HS-27A (cell line): ENCODE measurements around the gene CNP.
"Not testable (repeated sequence)": the region's sequence is repeated elsewhere in the genome, so short reads cannot be mapped to it uniquely, and the experiment has no call there.

Experiments used
- DNase-seq: peaks from one replicate; pipeline ENCODE4 v3.0.0-alpha.2; 2012; ENCODE audit warnings: low read depth, missing footprints

The CNP gene

DNA sequence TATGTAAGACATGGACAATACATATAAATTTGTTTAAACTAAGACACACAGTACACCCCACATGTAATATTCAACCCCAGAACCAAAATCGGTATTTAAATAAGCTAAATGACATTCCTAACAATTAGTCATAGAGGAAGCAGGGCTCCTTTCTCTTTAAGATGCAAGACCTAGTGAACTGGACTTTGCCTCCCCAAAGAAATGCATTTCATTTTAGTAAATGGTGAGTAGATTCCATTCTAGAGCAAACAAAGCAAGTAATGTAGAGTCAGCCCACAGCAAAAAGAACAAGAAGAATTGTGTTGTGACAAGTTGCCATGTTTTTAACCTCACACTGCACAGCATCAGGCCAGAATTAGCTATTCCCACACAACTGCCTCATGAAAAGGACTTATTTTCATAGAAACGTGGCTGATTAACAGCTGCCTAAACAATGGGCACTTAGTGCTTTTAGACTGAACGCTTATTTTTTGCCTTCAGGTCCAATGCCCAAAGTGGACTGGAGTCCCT lies 36.3 kb downstream of the CNP start:
- no peak for DNase-seq

DNA sequence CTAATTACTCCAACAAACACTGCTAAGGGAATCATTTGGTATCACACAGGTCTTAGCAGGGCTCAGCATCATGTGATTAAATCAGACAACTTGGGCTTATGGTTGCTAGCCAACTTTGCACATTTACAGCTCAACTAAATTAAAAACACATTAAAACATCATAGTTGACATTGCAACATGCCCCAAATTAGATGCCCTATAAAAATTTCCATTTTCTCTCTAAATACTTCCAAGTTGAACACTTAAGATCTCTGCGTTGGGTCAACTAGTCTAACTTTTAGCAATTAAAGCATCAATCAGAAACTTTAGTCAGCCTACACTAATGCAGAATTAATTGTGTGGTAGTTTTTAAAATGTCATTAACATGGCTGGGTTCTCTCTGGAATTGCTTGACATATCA lies 38.6 kb downstream of the CNP start:
- DNase-seq, result no peak

DNA sequence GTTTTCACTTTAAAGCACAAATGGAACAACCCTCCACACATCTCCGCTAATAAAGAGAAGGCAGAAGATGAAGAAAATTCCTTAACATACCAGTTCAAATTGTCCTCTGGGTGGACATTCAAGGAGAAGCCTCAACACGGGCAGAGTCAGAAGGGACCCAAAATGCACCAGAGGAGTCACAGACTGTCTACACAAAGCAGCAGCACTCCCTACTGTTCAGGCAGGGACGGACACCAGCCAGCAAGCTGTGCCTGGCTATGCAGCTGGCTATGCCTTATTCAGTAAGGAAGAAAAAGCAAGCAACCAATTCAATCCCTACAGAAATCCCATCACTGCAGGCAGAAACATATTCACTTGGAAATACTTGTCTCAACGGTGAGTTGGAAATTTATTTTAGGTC lies 42.6 kb downstream of the CNP start:
- no peak for DNase-seq

- DNase-seq, result not testable (repeated sequence)
Measured at GRCh38 chr17:42010266-42010680, 43.7 kb downstream of the CNP start.

DNA sequence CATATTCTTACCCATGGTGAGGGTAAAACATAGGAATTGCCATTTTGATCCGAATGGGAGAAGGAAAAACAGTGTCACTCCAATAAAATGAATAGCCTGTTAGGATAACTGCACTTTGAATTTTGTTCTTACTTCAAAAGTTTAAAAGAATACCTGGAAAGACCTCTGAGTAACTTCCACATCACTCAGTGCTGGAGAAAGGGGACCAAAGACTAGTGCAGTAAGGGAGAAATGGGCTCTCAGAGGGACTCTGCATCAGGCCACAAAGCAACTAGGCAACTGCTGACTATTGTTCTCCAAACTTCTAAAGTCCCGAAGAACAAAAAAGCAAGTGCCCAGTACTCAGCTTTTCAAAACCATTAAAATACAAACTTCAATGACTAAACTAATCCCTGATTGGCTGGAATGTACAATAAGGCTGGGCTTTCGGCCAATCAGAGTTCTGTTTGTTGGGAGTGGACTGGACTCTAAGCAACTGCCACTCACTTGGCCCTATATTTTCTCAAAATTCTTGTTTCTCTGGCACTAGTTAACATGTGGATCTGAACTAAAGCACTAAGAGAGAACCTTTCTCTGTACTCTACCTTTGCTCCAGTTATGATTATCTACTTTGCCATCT lies 44.4 kb downstream of the CNP start:
- no peak for DNase-seq

DNA sequence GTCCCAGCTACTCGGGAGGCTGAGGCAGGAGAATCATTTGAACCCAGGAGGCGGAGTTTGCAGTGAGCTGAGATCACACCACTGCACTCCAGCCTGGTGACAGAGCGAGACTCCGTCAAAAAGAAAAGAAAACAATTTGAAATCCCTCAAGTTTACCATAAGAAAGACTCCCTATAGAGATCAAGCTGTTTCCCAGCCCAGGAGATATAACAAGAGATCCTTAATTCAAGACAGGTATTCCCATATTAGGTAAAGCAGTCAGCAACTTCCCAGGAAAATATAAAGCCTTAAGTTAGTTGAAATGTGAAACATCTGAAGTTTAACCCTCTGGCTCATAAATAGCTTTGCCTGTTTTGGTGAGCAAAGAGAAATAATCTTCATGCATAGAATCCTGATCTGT lies 45.8 kb downstream of the CNP start:
- not testable (repeated sequence) for DNase-seq

DNA sequence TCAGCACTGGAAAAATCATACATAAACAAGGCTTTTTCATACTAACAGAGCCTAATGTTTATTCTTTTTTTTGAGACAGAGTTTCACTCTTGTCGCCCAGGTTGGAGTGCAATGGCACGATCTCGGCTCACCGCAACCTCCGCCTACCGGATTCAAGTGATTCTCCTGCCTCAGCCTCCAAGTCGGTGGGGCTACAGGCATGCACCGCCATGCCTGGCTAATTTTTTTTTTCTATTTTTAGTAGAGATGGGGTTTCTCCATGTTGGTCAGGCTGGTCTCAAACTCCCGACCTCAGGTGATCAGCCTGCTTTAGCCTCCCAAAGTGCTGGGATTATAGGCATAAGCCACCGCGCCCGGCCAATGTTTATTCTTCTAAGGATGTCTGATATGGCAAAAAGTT lies 47.1 kb downstream of the CNP start:
- DNase-seq, result not testable (repeated sequence)

- DNase-seq, result no peak
Measured at GRCh38 chr17:42016411-42016831, 49.8 kb downstream of the CNP start.

DNA sequence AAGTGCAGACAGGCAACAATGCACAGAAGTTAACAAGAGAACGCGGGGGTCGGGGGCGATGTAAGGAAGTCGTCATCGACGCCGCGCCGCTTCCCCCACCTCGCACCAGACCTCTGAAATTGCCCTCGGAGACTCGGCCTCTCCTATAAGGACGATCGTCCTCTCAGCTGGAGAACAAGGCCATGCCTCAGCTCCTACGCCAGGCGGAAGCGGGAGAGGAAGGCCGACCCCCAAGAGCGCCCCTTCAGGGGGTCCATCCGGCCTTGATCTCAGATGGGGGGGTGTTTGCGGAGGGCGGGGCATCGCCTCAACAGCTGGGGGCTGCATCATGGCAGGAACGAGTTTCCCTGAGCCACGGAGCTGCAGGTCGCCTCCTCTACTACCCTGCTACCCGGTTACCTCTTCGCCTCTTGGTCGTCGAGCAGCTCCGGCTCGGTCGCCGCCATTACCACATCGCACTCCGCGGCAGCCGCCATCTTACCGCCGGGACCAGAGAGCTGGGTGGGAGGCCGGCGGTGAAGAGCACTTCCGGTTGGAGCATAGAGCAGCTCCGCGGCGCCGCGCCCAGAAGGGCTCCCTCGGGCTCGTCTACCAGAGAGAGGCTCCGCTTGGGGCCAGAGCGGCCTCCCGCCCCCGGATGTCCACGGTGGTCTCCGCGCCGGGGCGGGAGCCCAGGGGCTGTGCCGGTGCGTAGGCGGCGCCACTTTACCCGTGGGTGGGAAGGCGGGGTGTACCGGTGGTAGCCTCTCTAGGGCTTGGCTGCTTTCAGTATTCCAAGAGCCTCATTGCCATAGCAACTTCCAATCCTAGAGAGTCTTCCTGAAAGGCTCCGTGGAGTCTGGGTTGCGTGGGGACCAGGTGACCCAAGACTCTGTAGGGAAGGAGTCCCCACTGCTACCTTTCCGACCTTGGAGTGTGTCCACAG lies 50.6 kb downstream of the CNP start, which contains the start of gene DNAJC7:
Gene DNAJC7, minus strand, starts transcription at position 499 of the 925 bp plus-strand sequence. Its CDS starts 23 bp downstream, at position 476.
- peak; percentile 40 for DNase-seq

GRCh38 chr17:42017866-42018200 lies 51.2 kb downstream of the CNP start:
- no peak for DNase-seq

- no peak for DNase-seq
Measured at GRCh38 chr17:42018339-42018738, 51.7 kb downstream of the CNP start.

GRCh38 chr17:42018988-42019387 lies 52.4 kb downstream of the CNP start:
- DNase-seq, result no peak

GRCh38 chr17:42019509-42020404 lies 53.2 kb downstream of the CNP start, which contains the start of gene NKIRAS2:
Gene NKIRAS2 (plus strand): TSS chr17:42020090. CDS start chr17:42021578, 1,488 bp downstream.
- DNase-seq, result peak; percentile 46

DNA sequence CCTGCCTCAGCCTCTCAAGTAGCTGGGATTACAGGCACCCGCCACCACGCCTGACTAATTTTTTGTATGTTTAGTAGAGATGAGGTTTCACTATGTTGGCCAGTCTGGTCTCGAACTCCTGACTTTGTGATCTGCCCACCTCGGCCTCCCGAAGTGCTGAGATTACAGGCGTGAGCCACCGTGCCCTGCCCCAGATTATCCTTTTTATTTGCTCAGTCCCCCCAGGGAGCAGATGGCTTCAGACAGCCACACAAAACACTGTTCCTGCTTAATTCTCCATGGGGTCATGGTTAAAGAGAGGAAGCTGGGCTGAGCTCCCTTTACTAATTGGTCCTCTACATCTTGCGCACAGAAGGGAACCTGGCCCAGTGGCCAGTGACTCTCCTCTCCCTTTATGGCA lies 54.2 kb downstream of the CNP start:
- not testable (repeated sequence) for DNase-seq

DNA sequence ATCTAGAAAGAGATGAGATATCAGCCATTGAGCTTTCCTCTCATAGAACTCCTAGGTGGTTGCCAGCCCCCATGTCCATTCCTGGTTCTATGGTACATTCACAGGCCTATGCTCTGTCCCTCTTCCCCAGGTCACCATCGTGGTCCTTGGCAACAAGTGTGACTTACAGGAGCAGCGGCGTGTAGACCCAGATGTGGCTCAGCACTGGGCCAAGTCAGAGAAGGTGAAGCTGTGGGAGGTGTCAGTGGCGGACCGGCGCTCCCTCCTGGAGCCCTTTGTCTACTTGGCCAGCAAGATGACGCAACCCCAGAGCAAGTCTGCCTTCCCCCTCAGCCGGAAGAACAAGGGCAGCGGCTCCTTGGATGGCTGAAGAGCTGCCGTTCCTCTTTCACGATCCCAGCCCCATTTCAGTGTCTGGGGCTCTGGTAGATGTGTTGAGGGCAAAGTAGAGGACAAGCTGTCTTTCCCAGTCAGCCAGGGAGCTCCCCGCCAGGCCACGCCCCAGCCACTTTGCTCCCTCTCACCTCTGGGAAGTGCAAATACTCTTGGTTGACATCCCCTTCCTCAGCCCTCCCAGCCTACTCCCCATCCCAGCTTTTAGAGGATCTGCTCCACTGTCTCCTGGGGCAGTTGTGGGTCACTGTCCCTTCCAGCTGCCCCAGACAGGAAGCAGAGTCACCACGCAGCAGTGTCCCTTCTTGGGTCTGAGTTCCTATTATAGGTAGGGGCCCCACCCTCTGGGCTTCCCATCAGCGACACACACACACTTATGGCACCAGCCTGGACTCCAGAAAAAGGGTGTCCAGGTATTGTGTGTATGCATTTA lies 57.1 kb downstream of the CNP start:
- DNase-seq, result no peak

GRCh38 chr17:42025191-42025579 lies 58.6 kb downstream of the CNP start:
- DNase-seq, result no peak

DNA sequence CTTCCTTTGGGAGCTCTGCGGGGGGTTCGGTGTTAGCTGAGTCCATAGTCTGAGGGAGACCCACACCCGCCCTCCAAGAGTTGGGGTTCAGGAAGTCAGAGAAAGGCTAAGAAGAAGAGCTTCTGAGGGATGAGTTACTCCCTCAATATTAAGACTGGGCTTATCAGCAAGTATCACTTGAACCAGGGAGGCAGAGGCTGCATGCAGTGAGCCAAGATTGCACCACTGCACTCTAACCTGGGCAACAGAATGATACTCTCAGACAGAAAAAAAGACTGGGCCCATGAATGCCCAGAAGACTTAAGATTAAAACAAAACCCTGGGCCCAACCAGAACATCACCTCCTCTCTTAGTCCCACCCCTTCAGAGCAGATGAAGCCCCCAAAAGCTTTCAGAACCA lies 59.3 kb downstream of the CNP start:
- DNase-seq, result no peak

GRCh38 chr17:42026857-42027589 lies 60.4 kb downstream of the CNP start:
- no peak for DNase-seq
